AG09309 (cell line): Measurements from ENCODE around the gene LRRC63.

Experiments used
- DNase-seq: peaks from one replicate; pipeline ENCODE4 v3.0.0-alpha.2; 2010; ENCODE audit warnings: low read depth
- H3K4me3 ChIP-seq: 2 replicates; pipeline ENCODE4 v1.5.1; 2011; ENCODE audit warnings: mild to moderate bottlenecking, low read depth, low read length, moderate library complexity; ENCODE audit not compliant: control insufficient read depth
- TF ChIP-seq, protein P1 (sequence below): IDR thresholded peaks from 2 replicates; pipeline ENCODE4 v1.5.1; 2011; ENCODE audit warnings: mild to moderate bottlenecking, low read depth, low read length, inconsistent platforms; ENCODE audit not compliant: insufficient read depth, control insufficient read depth; ENCODE audit errors: missing control alignments

The LRRC63 gene

DNA sequence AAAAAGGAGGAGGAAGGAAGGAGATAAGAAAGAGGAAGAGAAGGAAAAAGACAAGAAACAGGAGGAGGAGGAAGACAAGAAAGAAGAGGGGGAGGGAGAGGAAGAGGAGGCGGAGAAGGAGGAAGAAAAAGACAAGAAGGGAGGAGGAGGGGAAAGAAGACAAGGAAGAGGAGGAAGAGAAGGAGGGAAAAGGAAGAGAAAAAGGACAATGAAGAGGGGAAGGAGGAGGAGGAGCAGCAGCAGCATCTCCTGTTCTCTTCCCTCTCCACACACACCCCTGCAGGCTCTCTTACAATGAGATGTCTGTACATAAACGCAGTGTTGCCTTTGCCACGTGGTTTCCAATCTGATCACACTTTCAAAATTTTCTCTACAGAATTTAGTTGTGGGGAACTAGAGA lies 108.7 kb downstream of the LRRC63 start:
- no peak overlapping the region for H3K4me3 ChIP-seq
- no peak for DNase-seq
- TF ChIP-seq, protein P1, sequence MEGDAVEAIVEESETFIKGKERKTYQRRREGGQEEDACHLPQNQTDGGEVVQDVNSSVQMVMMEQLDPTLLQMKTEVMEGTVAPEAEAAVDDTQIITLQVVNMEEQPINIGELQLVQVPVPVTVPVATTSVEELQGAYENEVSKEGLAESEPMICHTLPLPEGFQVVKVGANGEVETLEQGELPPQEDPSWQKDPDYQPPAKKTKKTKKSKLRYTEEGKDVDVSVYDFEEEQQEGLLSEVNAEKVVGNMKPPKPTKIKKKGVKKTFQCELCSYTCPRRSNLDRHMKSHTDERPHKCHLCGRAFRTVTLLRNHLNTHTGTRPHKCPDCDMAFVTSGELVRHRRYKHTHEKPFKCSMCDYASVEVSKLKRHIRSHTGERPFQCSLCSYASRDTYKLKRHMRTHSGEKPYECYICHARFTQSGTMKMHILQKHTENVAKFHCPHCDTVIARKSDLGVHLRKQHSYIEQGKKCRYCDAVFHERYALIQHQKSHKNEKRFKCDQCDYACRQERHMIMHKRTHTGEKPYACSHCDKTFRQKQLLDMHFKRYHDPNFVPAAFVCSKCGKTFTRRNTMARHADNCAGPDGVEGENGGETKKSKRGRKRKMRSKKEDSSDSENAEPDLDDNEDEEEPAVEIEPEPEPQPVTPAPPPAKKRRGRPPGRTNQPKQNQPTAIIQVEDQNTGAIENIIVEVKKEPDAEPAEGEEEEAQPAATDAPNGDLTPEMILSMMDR, result no peak

DNA sequence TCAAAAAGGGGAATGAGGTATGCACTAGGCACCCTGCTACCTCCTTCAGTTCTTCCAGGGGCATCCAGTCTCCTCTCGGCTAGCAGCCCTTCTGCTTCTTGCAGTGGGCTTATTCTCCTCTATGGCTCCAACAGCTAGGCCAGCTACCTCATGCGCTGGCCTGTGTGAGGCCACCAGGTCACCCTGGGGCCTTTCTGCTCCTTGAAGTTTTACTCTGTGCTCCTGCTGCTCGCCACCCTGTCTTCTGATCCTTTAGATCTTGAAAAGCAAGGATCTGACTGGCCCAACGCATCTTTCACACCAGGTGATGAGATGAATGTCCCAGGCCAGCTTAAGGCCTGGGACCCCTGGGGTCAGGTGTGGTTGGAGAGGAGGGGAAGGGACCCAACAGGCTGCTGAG lies 109.1 kb downstream of the LRRC63 start:
- no peak overlapping the region for H3K4me3 ChIP-seq
- TF ChIP-seq, protein P1, result no peak
- DNase-seq, result no peak

DNA sequence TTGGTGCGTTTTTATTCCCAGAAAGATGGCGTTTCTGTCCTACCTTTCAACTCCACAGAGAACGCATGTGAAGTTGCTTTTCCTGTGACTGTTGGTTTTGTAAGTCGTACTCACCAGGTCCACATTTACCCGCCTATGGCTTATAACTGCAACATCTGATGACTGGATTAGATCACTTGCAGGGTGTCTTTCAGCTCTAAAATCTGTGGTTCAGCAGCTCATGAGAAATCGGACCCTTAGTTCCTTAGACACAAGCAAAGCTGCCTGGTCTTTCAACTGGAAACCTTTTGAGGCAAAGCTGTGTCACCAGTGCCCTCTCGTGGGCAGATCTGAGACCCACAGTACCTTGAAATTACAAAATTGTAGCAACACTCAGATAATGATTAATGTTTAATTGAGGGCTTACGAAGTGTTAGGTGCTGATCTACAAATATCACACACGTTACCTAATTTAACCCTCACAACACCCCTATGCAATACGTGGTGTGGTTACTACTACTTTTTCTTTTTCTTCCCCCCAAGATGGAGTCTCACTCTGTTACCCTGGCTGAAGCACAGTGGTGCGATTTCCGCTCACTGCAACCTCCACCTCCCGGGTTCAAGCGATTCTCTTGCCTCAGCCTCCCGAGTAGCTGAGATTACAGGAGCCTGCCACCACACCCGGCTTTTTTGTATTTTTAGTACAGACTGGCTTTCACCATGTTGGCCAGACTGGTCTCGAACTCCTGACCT lies 109.9 kb downstream of the LRRC63 start:
- DNase-seq, result no peak
- TF ChIP-seq, protein P1, result peak; percentile 78
- H3K4me3 ChIP-seq, result no peak overlapping the region

DNA sequence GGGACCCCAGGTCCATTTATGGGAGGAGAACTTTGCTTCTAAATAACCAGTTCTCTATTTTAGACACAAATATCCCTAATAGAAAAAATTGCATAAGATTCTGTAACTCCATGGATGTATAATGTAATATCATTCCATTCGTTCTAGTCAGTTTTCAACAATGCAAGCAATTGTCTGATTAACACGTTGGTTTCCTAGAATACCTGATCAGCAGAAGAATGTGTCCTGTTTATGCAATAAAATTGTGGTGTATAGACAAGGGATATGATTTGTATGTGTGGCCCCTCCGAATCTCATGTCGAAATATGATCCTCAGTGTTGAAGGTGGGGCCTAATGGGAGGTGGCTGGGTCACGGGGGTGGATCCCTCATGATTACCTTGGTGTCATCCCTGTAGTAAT lies 113.2 kb downstream of the LRRC63 start:
- TF ChIP-seq, protein P1, result no peak
- no peak overlapping the region for H3K4me3 ChIP-seq
- no peak for DNase-seq
